CD4-positive, alpha-beta T cell treated with Interleukin-6 at 100 ng/mL for 8 hours (primary cell): ENCODE data around the gene MELK.

ENCODE experiments used
- DNase-seq: peaks from one replicate; pipeline ENCODE4 v3.0.0-alpha.2; 2020; ENCODE audit warnings: mixed read lengths, low spot score

MELK gene

GRCh38 chr9:36584620-36585460 is 12.1 kb downstream of the MELK start:
- DNase-seq = no peak

GRCh38 chr9:36590231-36590630 is 17.5 kb downstream of the MELK start:
- DNase-seq = no peak

- DNase-seq = no peak
Observed at GRCh38 chr9:36592801-36593583, 20.3 kb downstream of the MELK start.

GRCh38 chr9:36594213-36594612 is 21.5 kb downstream of the MELK start:
- no peak for DNase-seq

GRCh38 chr9:36597412-36598178 is 24.9 kb downstream of the MELK start:
- DNase-seq = no peak

GRCh38 chr9:36598273-36598672 is 25.6 kb downstream of the MELK start:
- DNase-seq = no peak

GRCh38 chr9:36603006-36603405 is 30.3 kb downstream of the MELK start:
- no peak for DNase-seq

- no peak for DNase-seq
Observed at GRCh38 chr9:36609306-36609705, 36.6 kb downstream of the MELK start.

GRCh38 chr9:36622121-36622520 is 49.4 kb downstream of the MELK start:
- no peak for DNase-seq

GRCh38 chr9:36623280-36623679 is 50.6 kb downstream of the MELK start:
- no peak for DNase-seq

GRCh38 chr9:36625006-36625615 is 52.4 kb downstream of the MELK start:
- no peak for DNase-seq

GRCh38 chr9:36632892-36633291 is 60.2 kb downstream of the MELK start:
- no peak for DNase-seq

GRCh38 chr9:36637491-36638270 is 65.0 kb downstream of the MELK start:
- DNase-seq = no peak

GRCh38 chr9:36640771-36641381 is 68.2 kb downstream of the MELK start:
- DNase-seq = no peak

GRCh38 chr9:36642817-36643216 is 70.1 kb downstream of the MELK start:
- DNase-seq = no peak

- DNase-seq = no peak
Observed at GRCh38 chr9:36656842-36657241, 84.1 kb downstream of the MELK start.

GRCh38 chr9:36659500-36659899 is 86.8 kb downstream of the MELK start:
- no peak for DNase-seq

GRCh38 chr9:36664806-36665205 is 92.1 kb downstream of the MELK start:
- DNase-seq = no peak

GRCh38 chr9:36665387-36665786 is 92.7 kb downstream of the MELK start:
- no peak for DNase-seq

- no peak for DNase-seq
Observed at GRCh38 chr9:36665921-36666431, 93.3 kb downstream of the MELK start.

- DNase-seq = no peak
Observed at GRCh38 chr9:36671561-36671960, 98.9 kb downstream of the MELK start.
